Fibroblast of lung (primary cell): ENCODE measurements around the gene ZFPL1. TPM values are rescaled to one million over a fixed set of nuclear protein-coding genes. Genes with fewer than 3 reads are reported as not detected.

Experiments used
- DNase-seq, 2 donors: peaks; one replicate each; pipeline versions ENCODE4 v3.0.0 to v3.0.0-alpha.2; 2010; ENCODE audit warnings: low read depth in 2 of 2
- H2AFZ ChIP-seq: 2 replicates; pipeline ENCODE4 v1.5.1; 2012; ENCODE audit warnings: low read length, control low read depth, inconsistent platforms
- H3K27ac ChIP-seq: 2 replicates; pipeline ENCODE4 v1.5.1; 2011; ENCODE audit warnings: low read length, control low read depth; ENCODE audit not compliant: insufficient read depth
- H3K27me3 ChIP-seq: 2 replicates; pipeline ENCODE4 v1.5.1; 2011; ENCODE audit warnings: mild to moderate bottlenecking, low read length; ENCODE audit not compliant: control insufficient read depth, insufficient read depth
- H3K36me3 ChIP-seq: 2 replicates; pipeline ENCODE4 v1.5.1; 2011; ENCODE audit warnings: low read length; ENCODE audit not compliant: control insufficient read depth, insufficient read depth
- H3K4me1 ChIP-seq: 2 replicates; pipeline ENCODE4 v1.5.1; 2011; ENCODE audit warnings: low read length; ENCODE audit not compliant: control insufficient read depth, insufficient read depth; ENCODE audit errors: extremely low read depth
- H3K4me2 ChIP-seq: 2 replicates; pipeline ENCODE4 v1.5.1; 2011; ENCODE audit warnings: low read length, control low read depth; ENCODE audit not compliant: insufficient read depth; ENCODE audit errors: extremely low read depth
- H3K4me3 ChIP-seq, 4 experiments: fragments of 200-600 bp in 1 of 4; sonication (generic) in 1 of 4; replicated peaks in 1 of 4; 2 replicates each; pipeline ENCODE4 v1.5.1; 2011 to 2016; ENCODE audit warnings: low read length in 4 of 4, low read depth in 3 of 4, mild to moderate bottlenecking in 3 of 4, control low read depth in 2 of 4, inconsistent platforms in 1 of 4, mixed read lengths in 1 of 4; ENCODE audit not compliant: insufficient read depth in 1 of 4; ENCODE audit errors: control extremely low read depth in 1 of 4
- H3K79me2 ChIP-seq: 2 replicates; pipeline ENCODE4 v1.5.1; 2012; ENCODE audit warnings: mild to moderate bottlenecking, low read length, inconsistent platforms; ENCODE audit not compliant: control insufficient read depth, insufficient read depth
- H3K9ac ChIP-seq: 2 replicates; pipeline ENCODE4 v1.5.1; 2011; ENCODE audit warnings: mild to moderate bottlenecking, low read length, control low read depth; ENCODE audit not compliant: insufficient read depth
- H3K9me3 ChIP-seq: 2 replicates; pipeline ENCODE4 v1.5.1; 2012; ENCODE audit warnings: low read depth, low read length; ENCODE audit not compliant: control insufficient read depth, insufficient read depth
- H4K20me1 ChIP-seq: 2 replicates; pipeline ENCODE4 v1.5.1; 2011; ENCODE audit warnings: low read length; ENCODE audit not compliant: control insufficient read depth, insufficient read depth; ENCODE audit errors: extremely low read depth
- CTCF ChIP-seq, 2 donors: IDR thresholded peaks in 1 of 2; conservative IDR thresholded peaks in 1 of 2; 1 replicate in 1 of 2; 2 replicates in 1 of 2; pipeline ENCODE4 v1.5.1; 2011 to 2012; ENCODE audit warnings: low read length in 2 of 2, control low read depth in 1 of 2, inconsistent platforms in 1 of 2, low read depth in 1 of 2, mild to moderate bottlenecking in 1 of 2
- EZH2 ChIP-seq: IDR thresholded peaks from 2 replicates; pipeline ENCODE4 v1.5.1; 2012; ENCODE audit warnings: low read length, control low read depth, mild to moderate bottlenecking; ENCODE audit errors: missing control alignments
- polyA plus RNA-seq, 2 donors: library from polyadenylated mRNA; depleted of rRNA in 1 of 2; stranded (reverse) in 1 of 2; unstranded in 1 of 2; fragments of >200 nt; gene quantifications; 2 replicates each; pipeline ENCODE4 v1.2.1, GENCODE V29; 2011 to 2012; ENCODE audit warnings: missing spikeins in 1 of 2
- total RNA-seq: library from RNA; depleted of rRNA; stranded (reverse); fragments of >200 nt; gene quantifications from 2 replicates; pipeline ENCODE4 v1.2.1, GENCODE V29; 2014

Gene ZFPL1
- total and polyA plus RNA-seq, 2 donors (not counting 1 experiment from before 2014, with no cell fraction given), result 30.8 to 36.0 TPM

- DNase-seq, result no peak
- Histone ChIP-seq H3K27ac (no peak overlapping the region), H3K4me1 (no peaks in the 10 kb centered on the region), H3K36me3 (no peaks in the 10 kb centered on the region), H3K79me2 (no peaks in the 10 kb centered on the region), H3K4me3 (no peak overlapping the region), H3K4me2 (no peak overlapping the region), H2AFZ (no peak overlapping the region), H4K20me1 (no peaks in the 10 kb centered on the region), H3K9ac (no peak overlapping the region), H3K9me3 (no peaks in the 10 kb centered on the region), H3K27me3 (no peaks in the 10 kb centered on the region)
- TF ChIP-seq EZH2 (no peak), CTCF (conservative IDR thresholded peaks at IDR 0.05 in 1 of 2, IDR thresholded peaks at IDR 0.05 in 1 of 2; ENCODE audit: low read depth in 1 of 2, low read length in 2 of 2) (no peak)
Observed at GRCh38 chr11:65066315-65066714, 17.7 kb upstream of the ZFPL1 start.

- Histone ChIP-seq H3K36me3 (no peaks in the 10 kb centered on the region), H3K27ac (no peak overlapping the region), H3K9ac (no peak overlapping the region), H2AFZ (no peak overlapping the region), H3K4me1 (no peaks in the 10 kb centered on the region), H3K27me3 (no peaks in the 10 kb centered on the region), H3K79me2 (no peaks in the 10 kb centered on the region), H3K9me3 (no peaks in the 10 kb centered on the region), H4K20me1 (no peaks in the 10 kb centered on the region), H3K4me2 (no peak overlapping the region), H3K4me3 (no peak overlapping the region)
- TF ChIP-seq CTCF (conservative IDR thresholded peaks at IDR 0.05 in 1 of 2, IDR thresholded peaks at IDR 0.05 in 1 of 2; ENCODE audit: low read depth in 1 of 2, low read length in 2 of 2), result no peak
- TF ChIP-seq EZH2, result no peak
- DNase-seq, result no peak
Observed at GRCh38 chr11:65066805-65067291, 17.2 kb upstream of the ZFPL1 start.

- Histone ChIP-seq H3K27ac (no peak overlapping the region), H3K27me3 (no peaks in the 10 kb centered on the region), H3K36me3 (no peaks in the 10 kb centered on the region), H3K4me2 (no peak overlapping the region), H3K9me3 (no peaks in the 10 kb centered on the region), H3K79me2 (no peaks in the 10 kb centered on the region), H4K20me1 (no peaks in the 10 kb centered on the region), H3K4me3 (no peak overlapping the region), H3K9ac (no peak overlapping the region), H2AFZ (no peak overlapping the region), H3K4me1 (no peaks in the 10 kb centered on the region)
- TF ChIP-seq CTCF (conservative IDR thresholded peaks at IDR 0.05 in 1 of 2, IDR thresholded peaks at IDR 0.05 in 1 of 2; ENCODE audit: low read depth in 1 of 2, low read length in 2 of 2) (no peak), EZH2 (no peak)
- DNase-seq, result no peak
Observed at GRCh38 chr11:65067446-65067845, 16.6 kb upstream of the ZFPL1 start.
